T-helper 1 cell treated with Interleukin-12 subunit alpha and Interleukin-12 subunit beta and Interleukin-4 antibody, amounts not matched to agents 30 μg/mL and 1 μg/mL, for 36 hours (primary cell): ENCODE results near the gene GUCA1A.
"Not testable (repeated sequence)": the region's sequence is repeated elsewhere in the genome, so short reads cannot be mapped to it uniquely, and the experiment has no call there.

ENCODE experiments used
- H3K27ac Mint-ChIP-seq: one replicate; pipeline ENCODE4 v1.8.0; 2021; ENCODE audit warnings: mild to moderate bottlenecking, mixed read lengths
- H3K27me3 Mint-ChIP-seq: one replicate; pipeline ENCODE4 v1.8.0; 2021; ENCODE audit warnings: low read depth, mixed read lengths
- H3K36me3 Mint-ChIP-seq: one replicate; pipeline ENCODE4 v1.8.0; 2021; ENCODE audit warnings: low read depth, mixed read lengths
- H3K4me1 Mint-ChIP-seq: one replicate; pipeline ENCODE4 v1.8.0; 2021; ENCODE audit warnings: low read depth, mixed read lengths
- H3K4me3 Mint-ChIP-seq: one replicate; pipeline ENCODE4 v1.8.0; 2021; ENCODE audit warnings: mild to moderate bottlenecking, moderate library complexity, mixed read lengths
- H3K9me3 Mint-ChIP-seq: one replicate; pipeline ENCODE4 v1.8.0; 2021; ENCODE audit warnings: mixed read lengths

The GUCA1A gene

DNA sequence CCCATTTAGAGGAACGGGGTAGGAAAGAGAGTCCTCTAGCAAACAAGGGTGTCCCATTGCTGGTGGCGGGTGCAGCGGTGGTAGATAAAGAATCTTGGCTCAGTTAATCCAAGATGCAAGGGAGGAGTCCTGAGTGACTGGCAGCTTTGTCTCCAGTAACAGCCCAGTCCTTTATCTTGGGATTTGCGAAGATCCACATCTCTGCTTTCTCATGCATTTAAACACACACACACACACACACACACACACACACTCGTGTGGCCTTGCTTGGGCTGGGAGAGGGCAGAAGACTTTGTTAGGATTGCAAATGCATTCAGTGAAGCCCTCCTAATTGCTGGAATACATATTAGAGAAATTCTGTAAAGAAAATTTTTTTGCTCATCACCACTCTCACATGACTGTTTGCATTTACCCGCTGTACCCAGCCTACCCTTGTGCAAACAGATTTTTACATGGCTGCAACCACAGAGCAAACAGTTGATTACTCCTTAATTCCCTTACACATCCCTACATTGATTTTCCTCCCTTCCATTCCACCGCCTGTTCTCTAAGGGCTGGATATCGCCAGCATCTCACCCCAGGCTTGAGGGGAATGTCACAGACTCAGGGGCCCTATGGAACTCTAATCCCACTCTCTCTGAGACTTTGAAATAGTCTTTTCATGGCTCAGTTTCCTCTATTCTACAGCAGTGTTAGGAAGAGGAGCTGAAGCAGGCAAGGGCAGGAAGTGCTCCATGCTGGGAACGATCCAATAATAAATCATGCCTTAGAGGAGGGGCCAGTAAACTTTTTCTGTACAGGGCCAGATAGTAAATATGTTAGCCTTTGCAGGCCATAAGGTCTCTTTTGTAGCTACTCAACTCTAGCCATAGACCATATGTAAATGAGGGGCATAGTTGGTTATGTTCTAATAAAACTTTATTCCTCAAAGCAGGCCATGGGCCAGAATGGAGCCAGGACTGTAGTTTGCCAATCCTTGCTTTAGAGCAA lies 34.2 kb upstream of the GUCA1A start:
- Mint-ChIP-seq H3K4me1 (peaks cover 9% of the 10 kb centered on the region), H3K9me3 (no peaks in the 10 kb centered on the region), H3K4me3 (no peak overlapping the region), H3K27me3 (peaks cover 38% of the 10 kb centered on the region), H3K27ac (no peak overlapping the region), H3K36me3 (no peaks in the 10 kb centered on the region)

DNA sequence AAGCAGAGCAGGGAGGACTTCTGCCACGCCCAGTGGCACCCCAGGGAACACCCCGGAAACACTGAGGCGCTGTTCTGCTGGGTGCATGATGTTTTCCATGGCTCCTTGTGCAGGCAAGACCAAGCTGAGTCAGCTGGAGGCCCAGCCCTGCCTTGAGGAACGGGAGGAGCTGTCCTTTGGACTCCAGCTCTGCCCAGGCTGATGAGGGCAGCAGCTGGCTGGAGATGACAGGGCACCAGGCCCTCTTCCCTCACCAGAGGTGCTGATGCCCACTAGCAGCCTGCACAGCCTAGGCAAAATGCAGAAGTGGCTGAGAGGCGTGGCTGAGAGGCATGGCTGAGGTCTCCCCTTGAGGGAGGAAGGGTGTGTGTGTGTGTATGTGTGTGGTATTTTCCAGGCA lies 33.1 kb upstream of the GUCA1A start:
- no peak overlapping the region for H3K27ac Mint-ChIP-seq
- H3K36me3 Mint-ChIP-seq: no peaks in the 10 kb centered on the region
- peaks cover 42% of the 10 kb centered on the region for H3K27me3 Mint-ChIP-seq
- H3K4me1 Mint-ChIP-seq: peaks cover 9% of the 10 kb centered on the region
- no peak overlapping the region for H3K4me3 Mint-ChIP-seq
- no peaks in the 10 kb centered on the region for H3K9me3 Mint-ChIP-seq

- H3K4me3 Mint-ChIP-seq: no peak overlapping the region
- no peak overlapping the region for H3K27ac Mint-ChIP-seq
- no peaks in the 10 kb centered on the region for H3K36me3 Mint-ChIP-seq
- peaks cover 42% of the 10 kb centered on the region for H3K27me3 Mint-ChIP-seq
- H3K4me1 Mint-ChIP-seq: peaks cover 9% of the 10 kb centered on the region
- no peaks in the 10 kb centered on the region for H3K9me3 Mint-ChIP-seq
These were observed 32.2 kb upstream of the GUCA1A start for GRCh38 chr6:42140756-42141602.

DNA sequence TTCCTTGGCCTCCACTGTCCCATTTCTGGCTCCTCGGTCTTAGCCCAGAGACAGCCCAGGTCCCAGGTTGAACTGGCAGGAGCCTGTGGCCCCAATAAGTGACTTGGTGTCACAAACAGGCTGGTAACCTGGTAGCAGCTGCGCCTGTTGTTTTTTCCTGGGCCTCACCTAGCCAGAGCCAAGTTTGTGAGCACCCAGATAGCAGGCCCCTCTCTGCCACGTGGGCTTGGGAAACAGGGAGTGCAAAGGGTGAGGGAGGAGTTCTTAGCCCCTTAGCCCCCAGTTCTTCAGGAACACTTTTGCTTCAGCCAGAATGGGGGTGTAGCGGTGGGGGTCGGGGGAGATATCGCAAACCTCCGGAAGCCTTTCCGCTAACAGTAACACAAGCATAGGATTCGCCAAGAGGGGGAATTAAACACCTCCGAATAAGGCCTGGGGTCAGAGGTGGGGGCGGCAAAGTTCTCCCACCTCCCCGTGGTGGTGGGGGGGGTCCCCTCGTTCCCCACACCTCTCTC lies 31.5 kb upstream of the GUCA1A start:
- Mint-ChIP-seq H3K27ac (no peak overlapping the region), H3K4me3 (no peak overlapping the region), H3K9me3 (no peaks in the 10 kb centered on the region), H3K36me3 (no peaks in the 10 kb centered on the region), H3K4me1 (peaks cover 6% of the 10 kb centered on the region), H3K27me3 (peaks cover 42% of the 10 kb centered on the region)

DNA sequence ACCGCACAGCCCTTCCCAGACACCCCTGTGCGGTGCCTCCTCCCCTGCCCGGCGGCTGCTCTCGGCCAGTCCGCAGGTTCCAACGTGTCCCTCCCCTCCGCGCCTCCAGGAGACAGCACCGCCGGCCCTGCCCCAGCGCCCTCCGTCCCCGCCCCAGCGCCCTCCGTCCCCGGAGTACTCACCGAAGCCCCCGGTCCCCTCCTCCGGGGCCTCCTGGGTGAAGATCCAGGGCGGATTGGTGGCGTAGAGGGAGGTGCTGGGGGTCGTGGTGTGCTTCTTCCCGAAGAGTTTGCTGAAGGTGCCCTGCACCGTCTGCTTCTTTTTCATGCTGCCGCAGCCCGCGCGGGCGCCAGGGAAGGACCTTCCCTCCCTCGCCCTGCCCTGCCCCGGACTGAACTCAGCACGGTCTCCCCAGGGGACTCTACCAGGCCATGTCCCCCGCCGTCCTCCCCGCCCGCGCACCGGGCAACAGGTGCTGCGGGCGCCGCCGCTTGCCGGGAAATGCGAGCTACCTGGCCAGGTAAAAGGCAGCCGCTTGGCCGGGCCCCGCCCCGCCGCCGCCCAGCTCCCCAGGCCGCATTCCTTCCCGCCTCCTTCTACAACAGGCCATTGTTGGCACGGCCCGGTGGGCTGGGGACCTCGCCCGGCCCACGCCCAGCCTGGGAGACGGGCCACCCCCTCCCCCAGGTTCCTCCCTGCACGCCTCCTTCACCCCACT lies 30.9 kb upstream of the GUCA1A start, which contains the start of gene C6orf132:
Gene C6orf132 (minus strand): TSS at position 503 of the 718 bp plus-strand sequence. CDS start 176 bp downstream, at position 327.
- Mint-ChIP-seq H3K36me3 (no peaks in the 10 kb centered on the region), H3K4me3 (no peak within 1 kb of the TSS), H3K9me3 (no peaks in the 10 kb centered on the region), H3K4me1 (peaks cover 3% of the 10 kb centered on the region), H3K27ac (no peak within 1 kb of the TSS), H3K27me3 (peaks cover 42% of the 10 kb centered on the region)

DNA sequence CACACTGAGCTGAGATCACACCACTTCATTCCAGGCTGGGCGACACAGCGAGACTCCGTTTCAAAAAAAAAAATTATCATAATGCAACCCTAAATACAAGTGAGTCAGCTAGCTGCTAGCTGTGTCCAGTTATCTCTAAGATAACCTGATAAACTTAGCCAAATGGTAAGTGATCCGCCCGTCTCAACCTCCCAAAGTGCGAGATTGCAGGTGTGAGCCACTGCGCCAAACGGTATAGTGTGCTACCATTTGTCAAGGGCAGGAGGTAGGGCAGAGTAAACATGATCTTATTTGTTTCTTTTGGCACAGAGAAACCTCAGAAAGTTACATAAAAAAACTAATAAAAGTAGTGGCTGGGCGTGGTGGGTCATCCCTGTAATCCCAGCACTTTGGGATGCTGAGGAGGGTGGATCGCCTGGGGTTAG lies 26.0 kb upstream of the GUCA1A start:
- Mint-ChIP-seq H3K27ac (no peak overlapping the region), H3K27me3 (peaks cover 20% of the 10 kb centered on the region), H3K36me3 (no peaks in the 10 kb centered on the region), H3K4me1 (peaks cover 3% of the 10 kb centered on the region), H3K4me3 (no peak overlapping the region), H3K9me3 (no peaks in the 10 kb centered on the region)

DNA sequence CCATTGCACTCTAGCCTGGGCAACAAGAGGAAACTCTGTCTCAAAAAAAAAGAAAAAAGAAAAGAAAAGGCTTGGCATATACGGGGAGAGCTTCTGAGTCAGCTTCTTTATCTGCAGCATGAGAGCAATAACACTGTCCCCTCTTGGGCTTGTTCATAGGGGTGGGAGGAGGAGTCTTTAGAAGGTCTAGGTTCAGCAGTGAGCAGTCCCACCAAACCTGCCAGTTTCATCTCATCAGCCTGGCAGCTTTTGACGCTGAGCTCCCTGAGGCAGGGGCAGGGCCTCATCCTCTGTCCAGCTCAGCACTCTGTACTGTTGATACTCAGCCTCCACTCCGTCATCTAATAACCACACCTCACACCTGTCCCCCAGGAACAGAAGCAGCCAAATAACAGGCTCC lies 25.1 kb upstream of the GUCA1A start:
- no peaks in the 10 kb centered on the region for H3K4me1 Mint-ChIP-seq
- H3K9me3 Mint-ChIP-seq: no peaks in the 10 kb centered on the region
- no peak overlapping the region for H3K27ac Mint-ChIP-seq
- H3K4me3 Mint-ChIP-seq: no peak overlapping the region
- peaks cover 15% of the 10 kb centered on the region for H3K27me3 Mint-ChIP-seq
- no peaks in the 10 kb centered on the region for H3K36me3 Mint-ChIP-seq

GRCh38 chr6:42150254-42150653 lies 22.9 kb upstream of the GUCA1A start:
- Mint-ChIP-seq H3K27ac (no peak overlapping the region), H3K4me1 (no peaks in the 10 kb centered on the region), H3K36me3 (no peaks in the 10 kb centered on the region), H3K4me3 (no peak overlapping the region), H3K9me3 (no peaks in the 10 kb centered on the region), H3K27me3 (peaks cover 3% of the 10 kb centered on the region)

GRCh38 chr6:42152024-42152423 lies 21.1 kb upstream of the GUCA1A start:
- H3K4me1 Mint-ChIP-seq: no peaks in the 10 kb centered on the region

GRCh38 chr6:42152528-42153213 lies 20.5 kb upstream of the GUCA1A start:
- not testable (repeated sequence) for H3K27ac Mint-ChIP-seq, H3K4me3 Mint-ChIP-seq, H3K27me3 Mint-ChIP-seq, H3K4me1 Mint-ChIP-seq, H3K9me3 Mint-ChIP-seq, H3K36me3 Mint-ChIP-seq

More at GRCh38 chr6:42152024-42152423, 21.1 kb upstream of the GUCA1A start:
- Mint-ChIP-seq H3K27ac (no peak overlapping the region), H3K27me3 (peaks cover 3% of the 10 kb centered on the region), H3K36me3 (no peaks in the 10 kb centered on the region), H3K9me3 (no peaks in the 10 kb centered on the region), H3K4me3 (no peak overlapping the region)

- H3K27me3 Mint-ChIP-seq: peaks cover 3% of the 10 kb centered on the region
- no peaks in the 10 kb centered on the region for H3K9me3 Mint-ChIP-seq
- H3K27ac Mint-ChIP-seq: no peak overlapping the region
- H3K36me3 Mint-ChIP-seq: no peaks in the 10 kb centered on the region
- H3K4me3 Mint-ChIP-seq: no peak overlapping the region
- H3K4me1 Mint-ChIP-seq: no peaks in the 10 kb centered on the region
These were observed 19.2 kb upstream of the GUCA1A start for GRCh38 chr6:42153921-42154320.

- Mint-ChIP-seq H3K4me3 (no peak overlapping the region), H3K27ac (no peak overlapping the region), H3K27me3 (peaks cover 3% of the 10 kb centered on the region), H3K4me1 (no peaks in the 10 kb centered on the region), H3K9me3 (no peaks in the 10 kb centered on the region), H3K36me3 (no peaks in the 10 kb centered on the region)
These were observed 18.5 kb upstream of the GUCA1A start for GRCh38 chr6:42154461-42155209.

GRCh38 chr6:42155293-42155692 lies 17.9 kb upstream of the GUCA1A start:
- Mint-ChIP-seq H3K9me3 (no peaks in the 10 kb centered on the region), H3K4me3 (no peak overlapping the region), H3K4me1 (no peaks in the 10 kb centered on the region), H3K27ac (no peak overlapping the region), H3K36me3 (no peaks in the 10 kb centered on the region), H3K27me3 (peaks cover 6% of the 10 kb centered on the region)
